Esophagus squamous epithelium (tissue), 5 donors: ENCODE data around the gene EML1. TPM values are rescaled to one million over a fixed set of nuclear protein-coding genes. Genes with fewer than 3 reads are reported as not detected.

ENCODE experiments used
- DNase-seq: peaks from one replicate; lab custom pipeline; 2025; lab: John Stamatoyannopoulos, UW
- H3K27ac ChIP-seq, 4 donors: fragments of 200-600 bp; sonication (generic); one replicate each; pipeline ENCODE4 v1.5.1; 2016 to 2019; ENCODE audit warnings: mild to moderate bottlenecking in 1 of 4
- H3K27me3 ChIP-seq, 4 donors: fragments of 200-600 bp; sonication (generic); 1 replicate in 3 of 4; 2 replicates in 1 of 4; pipeline versions ENCODE4 v1.5.1 to v1.6.0; 2017 to 2021; ENCODE audit warnings: antibody characterized with exemption in 1 of 4
- H3K36me3 ChIP-seq, 3 donors: fragments of 200-600 bp; sonication (generic); one replicate each; pipeline ENCODE4 v1.5.1; 2016 to 2019
- H3K4me1 ChIP-seq, 3 donors: fragments of 200-600 bp; sonication (generic); one replicate each; pipeline ENCODE4 v1.5.1; 2017 to 2019
- H3K4me3 ChIP-seq, 4 donors: fragments of 200-600 bp; sonication (generic); 1 replicate in 3 of 4; 2 replicates in 1 of 4; pipeline ENCODE4 v1.5.1; 2016 to 2019; ENCODE audit warnings: mild to moderate bottlenecking in 2 of 4, moderate library complexity in 1 of 4
- H3K9me3 ChIP-seq, 3 donors: fragments of 200-600 bp; sonication (generic); one replicate each; pipeline ENCODE4 v1.5.1; 2016 to 2019
- POLR2A ChIP-seq, 4 donors: fragments of 450-650 bp; IDR thresholded peaks; one replicate each; pipeline ENCODE4 v1.6.1; 2017; ENCODE audit warnings: antibody characterized with exemption in 4 of 4, mild to moderate bottlenecking in 4 of 4, moderate library complexity in 3 of 4
- WGBS, 2 donors: methylation state at CpG; one replicate each; pipeline ENCODE4 v1.1.5; 2018; 5-methylcytosine and 5-hydroxymethylcytosine counted together
- intact Hi-C: fragments of 100-400 bp; cut with DNase I; formaldehyde crosslinking; loops from one replicate; pipeline ENCODE4 v1.15.0; 2022
- total RNA-seq, 4 donors: library from RNA; depleted of rRNA; stranded (reverse); fragments of >200 nt; gene quantifications; one replicate each; pipeline ENCODE4 v1.1.0, GENCODE V29; 2016
- TF ChIP-seq, protein P1 (sequence below), 6 experiments: fragments of 450-650 bp in 4 of 6; fragments of 200-600 bp in 2 of 6; sonication (generic) in 2 of 6; IDR thresholded peaks; one replicate each; pipeline ENCODE4 v1.5.1; 2016 to 2019; ENCODE audit warnings: antibody characterized with exemption in 6 of 6, mild to moderate bottlenecking in 4 of 6, moderate library complexity in 4 of 6
- donor health status: DM: yes; HTN: yes; CAD: no.

Gene EML1
- total RNA-seq, 4 donors from 2014 or later: 3.0 to 22.9 (median 9.4) TPM

GRCh38 chr14:99807413-99808153 is 14.4 kb downstream of the EML1 start:
- no peak for TF ChIP-seq POLR2A (IDR thresholded peaks at IDR 0.05)
- TF ChIP-seq, protein P1, sequence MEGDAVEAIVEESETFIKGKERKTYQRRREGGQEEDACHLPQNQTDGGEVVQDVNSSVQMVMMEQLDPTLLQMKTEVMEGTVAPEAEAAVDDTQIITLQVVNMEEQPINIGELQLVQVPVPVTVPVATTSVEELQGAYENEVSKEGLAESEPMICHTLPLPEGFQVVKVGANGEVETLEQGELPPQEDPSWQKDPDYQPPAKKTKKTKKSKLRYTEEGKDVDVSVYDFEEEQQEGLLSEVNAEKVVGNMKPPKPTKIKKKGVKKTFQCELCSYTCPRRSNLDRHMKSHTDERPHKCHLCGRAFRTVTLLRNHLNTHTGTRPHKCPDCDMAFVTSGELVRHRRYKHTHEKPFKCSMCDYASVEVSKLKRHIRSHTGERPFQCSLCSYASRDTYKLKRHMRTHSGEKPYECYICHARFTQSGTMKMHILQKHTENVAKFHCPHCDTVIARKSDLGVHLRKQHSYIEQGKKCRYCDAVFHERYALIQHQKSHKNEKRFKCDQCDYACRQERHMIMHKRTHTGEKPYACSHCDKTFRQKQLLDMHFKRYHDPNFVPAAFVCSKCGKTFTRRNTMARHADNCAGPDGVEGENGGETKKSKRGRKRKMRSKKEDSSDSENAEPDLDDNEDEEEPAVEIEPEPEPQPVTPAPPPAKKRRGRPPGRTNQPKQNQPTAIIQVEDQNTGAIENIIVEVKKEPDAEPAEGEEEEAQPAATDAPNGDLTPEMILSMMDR (IDR thresholded peaks at IDR 0.05): no peak
- Histone ChIP-seq H3K4me1 (peaks cover 0 to 51% (median 8%) of the 10 kb centered on the region in 3 donors), H3K27ac (peak overlapping the region in 2 of 4 donors; percentile 40 to 67), H3K36me3 (no peaks in the 10 kb centered on the region), H3K27me3 (peaks cover 0 to 5% (median 0%) of the 10 kb centered on the region in 4 donors), H3K9me3 (no peaks in the 10 kb centered on the region), H3K4me3 (no peak overlapping the region)
- DNase-seq: no peak
- 66 to 70% methylated on average over 7 to 10 of the region's 10 CpGs for WGBS, 2 donors
- intact Hi-C loops: no loop called here

- TF ChIP-seq POLR2A (IDR thresholded peaks at IDR 0.05): no peak
- TF ChIP-seq, protein P1 (IDR thresholded peaks at IDR 0.05): no peak
- 69 to 87% methylated on average over 5 of the region's 5 CpGs for WGBS, 2 donors
- Histone ChIP-seq H3K36me3 (no peaks in the 10 kb centered on the region), H3K9me3 (no peaks in the 10 kb centered on the region), H3K4me3 (no peak overlapping the region), H3K4me1 (peaks cover 0 to 55% (median 8%) of the 10 kb centered on the region in 3 donors), H3K27me3 (peaks cover 0 to 5% (median 0%) of the 10 kb centered on the region in 4 donors), H3K27ac (peak overlapping the region in 2 of 4 donors; percentile 40 to 67)
- DNase-seq: no peak
- intact Hi-C loops: no loop called here
These were observed 14.9 kb downstream of the EML1 start for GRCh38 chr14:99808154-99808505.

GRCh38 chr14:99808515-99808914 is 15.3 kb downstream of the EML1 start:
- intact Hi-C loops: no loop called here
- DNase-seq: no peak
- no peak for TF ChIP-seq POLR2A (IDR thresholded peaks at IDR 0.05)
- TF ChIP-seq, protein P1 (IDR thresholded peaks at IDR 0.05): no peak
- Histone ChIP-seq H3K4me1 (peaks cover 0 to 55% (median 8%) of the 10 kb centered on the region in 3 donors), H3K27me3 (peaks cover 0 to 5% (median 0%) of the 10 kb centered on the region in 4 donors), H3K4me3 (no peak overlapping the region), H3K36me3 (no peaks in the 10 kb centered on the region), H3K9me3 (no peaks in the 10 kb centered on the region), H3K27ac (peak overlapping the region in 1 of 4 donors; percentile 67)
- WGBS, 2 donors: 65 to 69% methylated on average over 3 of the region's 3 CpGs

- Histone ChIP-seq H3K4me3 (no peak overlapping the region), H3K27me3 (peaks cover 0 to 5% (median 0%) of the 10 kb centered on the region in 4 donors), H3K4me1 (peaks cover 0 to 56% (median 8%) of the 10 kb centered on the region in 3 donors), H3K9me3 (no peaks in the 10 kb centered on the region), H3K36me3 (no peaks in the 10 kb centered on the region), H3K27ac (peak overlapping the region; percentile 13 to 67 (median 42))
- no peak for TF ChIP-seq POLR2A (IDR thresholded peaks at IDR 0.05)
- TF ChIP-seq, protein P1 (IDR thresholded peaks at IDR 0.05): no peak
- no peak for DNase-seq
- intact Hi-C loops: no loop called here
- 57 to 67% methylated on average over 9 of the region's 9 CpGs for WGBS, 2 donors
These were observed 16.1 kb downstream of the EML1 start for GRCh38 chr14:99809360-99809759.

- no peak overlapping the region for H3K4me3 ChIP-seq
- intact Hi-C loops: no loop called here
- H3K27me3 ChIP-seq: peaks cover 0 to 5% (median 0%) of the 10 kb centered on the region in 4 donors
- 71 to 89% methylated on average over 12 to 15 of the region's 16 CpGs for WGBS, 2 donors
- TF ChIP-seq, protein P1 (IDR thresholded peaks at IDR 0.05): no peak
- TF ChIP-seq POLR2A (IDR thresholded peaks at IDR 0.05): no peak
- H3K9me3 ChIP-seq: no peaks in the 10 kb centered on the region
- H3K4me1 ChIP-seq: peaks cover 0 to 61% (median 8%) of the 10 kb centered on the region in 3 donors
- H3K36me3 ChIP-seq: no peaks in the 10 kb centered on the region
- H3K27ac ChIP-seq: peak overlapping the region; percentile 13 to 67 (median 42)
- DNase-seq: no peak
These were observed 16.8 kb downstream of the EML1 start for GRCh38 chr14:99809859-99810558.
